ENCODE data around the gene SATL1. TPM values are rescaled to one million over a fixed set of nuclear protein-coding genes. Genes with fewer than 3 reads are reported as not detected.

The SATL1 gene
- total RNA-seq, 4 donors from 2014 or later = not detected

DNA sequence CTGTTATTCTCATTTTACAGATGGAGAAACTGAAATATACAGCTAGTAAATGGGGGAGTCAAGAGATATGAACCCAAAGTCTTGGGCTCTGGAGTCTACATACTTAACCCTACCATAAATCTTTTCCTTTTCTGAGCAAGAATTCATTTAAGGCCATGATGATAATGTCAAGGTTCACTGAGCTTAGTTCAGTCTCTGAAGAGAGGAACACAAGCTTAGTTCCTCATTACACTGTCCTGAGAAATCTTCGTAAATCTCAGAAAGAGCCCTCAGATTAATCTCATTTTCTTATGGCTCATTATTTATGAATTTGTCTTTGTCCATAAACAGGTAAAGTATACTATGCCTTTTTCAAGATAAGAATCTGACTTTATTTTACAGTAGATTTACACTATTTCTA is 104.2 kb downstream of the SATL1 start:
- ATAC-seq (ENCODE audit: low FRiP score) (no peak), DNase-seq (ENCODE audit: low spot score) (no peak)
- TF ChIP-seq, protein P1, sequence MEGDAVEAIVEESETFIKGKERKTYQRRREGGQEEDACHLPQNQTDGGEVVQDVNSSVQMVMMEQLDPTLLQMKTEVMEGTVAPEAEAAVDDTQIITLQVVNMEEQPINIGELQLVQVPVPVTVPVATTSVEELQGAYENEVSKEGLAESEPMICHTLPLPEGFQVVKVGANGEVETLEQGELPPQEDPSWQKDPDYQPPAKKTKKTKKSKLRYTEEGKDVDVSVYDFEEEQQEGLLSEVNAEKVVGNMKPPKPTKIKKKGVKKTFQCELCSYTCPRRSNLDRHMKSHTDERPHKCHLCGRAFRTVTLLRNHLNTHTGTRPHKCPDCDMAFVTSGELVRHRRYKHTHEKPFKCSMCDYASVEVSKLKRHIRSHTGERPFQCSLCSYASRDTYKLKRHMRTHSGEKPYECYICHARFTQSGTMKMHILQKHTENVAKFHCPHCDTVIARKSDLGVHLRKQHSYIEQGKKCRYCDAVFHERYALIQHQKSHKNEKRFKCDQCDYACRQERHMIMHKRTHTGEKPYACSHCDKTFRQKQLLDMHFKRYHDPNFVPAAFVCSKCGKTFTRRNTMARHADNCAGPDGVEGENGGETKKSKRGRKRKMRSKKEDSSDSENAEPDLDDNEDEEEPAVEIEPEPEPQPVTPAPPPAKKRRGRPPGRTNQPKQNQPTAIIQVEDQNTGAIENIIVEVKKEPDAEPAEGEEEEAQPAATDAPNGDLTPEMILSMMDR (IDR thresholded peaks at IDR 0.05) = no peak

DNA sequence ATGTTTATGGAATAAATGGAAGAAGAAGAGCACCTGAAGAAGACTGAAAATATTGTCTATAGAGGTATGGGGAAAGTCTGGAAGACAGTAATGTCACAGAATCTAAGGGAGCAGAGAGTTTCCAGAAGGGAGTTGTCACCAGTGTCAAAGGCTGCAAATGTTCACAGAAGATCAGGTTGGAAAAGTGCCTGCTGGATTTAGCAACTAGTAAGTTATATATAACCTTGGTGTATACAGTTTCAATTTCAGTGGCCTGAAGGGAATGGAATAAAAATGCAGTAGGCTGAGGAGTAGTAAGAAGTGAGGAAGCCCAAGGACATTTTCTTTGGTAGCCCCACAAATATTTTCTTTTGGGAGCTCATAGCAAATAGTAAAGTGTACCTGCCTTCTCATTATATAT is 107.2 kb downstream of the SATL1 start:
- TF ChIP-seq, protein P1 (IDR thresholded peaks at IDR 0.05) = no peak
- ATAC-seq (ENCODE audit: low FRiP score) = no peak
- no peak for DNase-seq (ENCODE audit: low spot score)

DNA sequence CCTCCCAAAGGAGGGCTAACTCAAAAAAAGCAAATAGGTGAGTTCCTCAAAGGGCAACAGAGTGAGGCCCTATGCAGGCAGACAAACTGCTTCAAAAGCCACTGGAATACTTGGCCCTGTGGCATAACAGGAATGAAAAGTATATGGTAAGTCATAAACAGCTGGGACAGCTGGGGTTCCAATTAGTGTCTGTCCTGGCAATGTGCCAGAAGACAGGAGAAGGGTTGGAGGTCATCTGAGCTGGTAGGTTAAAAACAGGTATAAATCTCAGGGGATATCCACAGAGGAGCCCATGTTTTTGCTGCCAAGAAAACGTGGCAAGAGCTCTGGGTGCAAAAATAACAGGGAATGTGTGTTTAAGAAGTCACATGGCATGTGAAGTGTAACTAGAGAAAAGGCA is 128.3 kb downstream of the SATL1 start:
- DNase-seq (ENCODE audit: low spot score) = no peak
- TF ChIP-seq, protein P1 (IDR thresholded peaks at IDR 0.05) = no peak
- ATAC-seq (ENCODE audit: low FRiP score) = no peak

DNA sequence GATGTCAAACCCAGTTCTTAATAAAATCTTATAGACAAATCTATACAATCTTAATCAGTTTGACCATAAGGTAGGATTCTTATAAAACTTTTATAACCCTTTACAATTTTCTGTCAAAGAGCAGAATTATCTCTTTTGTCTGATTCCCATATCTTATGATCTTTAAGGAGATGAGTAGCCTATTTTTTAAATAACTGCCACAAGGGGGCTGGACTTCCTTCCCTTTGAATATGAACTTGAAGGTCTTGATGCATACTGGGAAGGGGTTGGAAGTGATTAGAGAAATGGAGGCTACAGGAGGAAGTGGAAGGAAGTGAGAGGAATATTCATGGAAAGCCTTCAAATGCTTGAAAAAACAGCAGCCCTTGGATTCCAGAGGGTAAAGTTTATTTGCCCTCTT is 128.8 kb downstream of the SATL1 start:
- TF ChIP-seq, protein P1 (IDR thresholded peaks at IDR 0.05) = no peak
- ATAC-seq (ENCODE audit: low FRiP score) (no peak), DNase-seq (ENCODE audit: low spot score) (no peak)

DNA sequence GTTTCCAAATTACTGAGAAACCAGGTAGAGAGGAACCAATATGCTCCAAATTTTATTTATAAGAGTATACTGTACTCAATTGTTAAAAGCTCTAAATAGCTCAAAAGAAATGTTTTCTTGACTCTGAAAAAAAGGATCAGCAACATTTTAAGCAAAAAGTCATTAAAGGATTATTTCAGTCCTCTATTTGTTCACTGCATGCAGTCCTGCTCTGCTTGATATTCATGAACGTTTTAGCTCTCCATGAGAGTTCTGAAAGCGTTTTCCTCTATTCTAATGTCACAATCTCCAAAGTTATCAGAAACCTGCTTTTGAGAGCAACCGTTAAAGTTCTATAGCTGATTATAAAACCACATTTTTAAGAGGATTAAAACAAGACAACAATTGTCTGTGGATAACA is 129.4 kb downstream of the SATL1 start:
- ATAC-seq (ENCODE audit: low FRiP score) (no peak), DNase-seq (ENCODE audit: low spot score) (no peak)
- TF ChIP-seq, protein P1 (IDR thresholded peaks at IDR 0.05) = no peak

DNA sequence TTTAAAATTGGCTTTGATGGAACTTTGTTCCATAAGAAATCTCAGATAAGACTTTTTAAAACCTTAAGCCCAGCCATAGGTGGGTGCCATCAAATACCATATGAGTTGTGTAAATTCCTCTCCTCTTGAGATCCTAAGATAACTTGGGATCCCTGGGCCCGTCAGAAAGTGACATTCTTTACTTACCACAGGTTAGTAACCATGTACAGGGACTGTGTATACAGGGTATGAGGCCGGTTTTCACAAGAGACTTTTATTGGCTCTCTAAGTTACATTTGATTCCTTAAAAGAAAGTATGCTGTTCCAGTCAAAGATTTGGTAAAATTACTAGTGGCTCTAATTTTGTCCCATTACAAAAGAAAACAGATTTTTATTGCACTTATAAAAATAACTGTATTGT is 129.8 kb downstream of the SATL1 start:
- DNase-seq (ENCODE audit: low spot score) = no peak
- TF ChIP-seq, protein P1 (IDR thresholded peaks at IDR 0.05) = no peak
- ATAC-seq (ENCODE audit: low FRiP score) = no peak

DNA sequence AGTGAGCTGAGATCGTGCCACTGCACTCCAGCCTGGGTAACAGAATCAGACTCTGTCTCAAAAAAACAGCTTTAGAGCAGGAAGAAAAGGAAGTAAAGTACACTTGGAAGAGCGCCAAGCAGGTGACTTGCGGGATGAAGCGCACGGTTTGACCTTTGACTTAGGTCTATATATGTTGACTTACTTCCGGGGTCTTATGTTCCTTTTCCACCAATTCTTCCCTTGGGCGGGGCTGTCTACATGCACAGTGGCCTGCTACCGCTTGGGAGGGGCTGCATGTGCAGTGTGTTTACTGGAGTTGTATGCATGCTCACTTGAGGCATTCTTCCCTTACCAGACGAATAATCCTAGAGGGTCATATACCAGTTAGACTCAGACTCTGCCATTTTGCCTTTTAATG is 131.3 kb downstream of the SATL1 start:
- ATAC-seq (ENCODE audit: low FRiP score) (no peak), DNase-seq (ENCODE audit: low spot score) (no peak)
- TF ChIP-seq, protein P1 (IDR thresholded peaks at IDR 0.05) = no peak
